HG03175 (cell line): Measurements from ENCODE around the gene NSG1.

Source experiments
- ATAC-seq: cut with Tn5 transposase; IDR thresholded peaks from one replicate; pipeline ENCODE4 v1.9.1; 2021; ENCODE audit warnings: mild to moderate bottlenecking, moderate library complexity; ENCODE audit not compliant: unreplicated experiment

Gene NSG1

DNA sequence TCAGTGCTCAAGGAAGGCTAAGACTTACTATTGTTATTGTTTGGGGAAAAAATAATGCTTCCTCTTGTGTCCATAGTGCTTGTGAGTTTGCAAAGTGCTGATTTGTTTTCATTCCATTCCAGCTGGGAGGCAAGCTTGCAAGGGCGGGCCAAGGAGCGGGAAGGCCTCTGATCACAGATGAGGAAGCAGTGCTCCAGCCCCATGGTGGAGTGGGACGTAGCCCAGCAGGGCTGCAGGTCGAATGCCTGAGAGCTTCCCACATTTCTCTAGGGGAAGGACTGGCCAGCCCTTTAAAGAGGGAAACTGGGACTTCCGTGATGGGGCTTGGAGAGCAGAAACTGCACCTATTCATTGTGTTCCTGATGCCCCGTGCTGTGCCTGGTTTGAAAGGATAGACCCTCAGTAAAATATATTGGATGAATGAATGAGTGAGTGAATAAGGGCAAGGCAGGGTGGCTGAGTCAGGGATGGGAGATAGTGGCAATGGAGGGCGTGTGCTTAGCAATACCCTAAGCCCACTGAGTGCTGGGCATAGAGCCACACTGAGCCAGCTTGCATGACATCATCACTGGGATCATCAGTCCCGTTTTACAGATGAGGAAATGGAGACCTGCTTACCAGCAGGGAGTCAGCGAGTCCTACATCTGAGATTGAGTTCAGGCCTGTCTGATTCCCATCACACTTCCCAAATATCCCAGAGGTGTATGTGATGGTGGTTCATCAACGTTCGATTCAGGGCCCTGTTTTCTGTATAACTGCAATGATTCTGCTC lies 17.9 kb upstream of the NSG1 start:
- ATAC-seq: no peak

- no peak for ATAC-seq
Observed at GRCh38 chr4:4374388-4375098, 12.4 kb upstream of the NSG1 start.

DNA sequence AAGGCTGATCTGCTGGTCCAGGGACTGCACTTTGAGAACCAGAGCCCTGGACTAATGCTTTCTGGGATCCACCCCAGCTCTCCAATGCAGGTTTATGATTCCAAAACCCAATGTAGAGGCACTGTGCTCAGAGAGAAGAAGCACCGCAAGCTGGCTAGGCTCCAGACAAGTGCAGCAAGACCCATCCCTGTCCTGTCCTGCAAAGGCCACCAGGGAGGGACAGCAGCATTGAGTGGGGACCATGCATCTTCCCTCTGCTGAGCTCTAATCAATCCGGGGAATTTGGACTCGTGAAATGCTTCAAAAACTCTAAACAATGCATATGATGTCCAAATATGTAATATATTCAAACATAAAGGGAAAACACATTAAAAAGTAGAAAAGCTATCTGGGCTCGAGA lies 10.8 kb upstream of the NSG1 start:
- ATAC-seq: no peak

- ATAC-seq: no peak
Observed at GRCh38 chr4:4377191-4377590, 9.7 kb upstream of the NSG1 start.

DNA sequence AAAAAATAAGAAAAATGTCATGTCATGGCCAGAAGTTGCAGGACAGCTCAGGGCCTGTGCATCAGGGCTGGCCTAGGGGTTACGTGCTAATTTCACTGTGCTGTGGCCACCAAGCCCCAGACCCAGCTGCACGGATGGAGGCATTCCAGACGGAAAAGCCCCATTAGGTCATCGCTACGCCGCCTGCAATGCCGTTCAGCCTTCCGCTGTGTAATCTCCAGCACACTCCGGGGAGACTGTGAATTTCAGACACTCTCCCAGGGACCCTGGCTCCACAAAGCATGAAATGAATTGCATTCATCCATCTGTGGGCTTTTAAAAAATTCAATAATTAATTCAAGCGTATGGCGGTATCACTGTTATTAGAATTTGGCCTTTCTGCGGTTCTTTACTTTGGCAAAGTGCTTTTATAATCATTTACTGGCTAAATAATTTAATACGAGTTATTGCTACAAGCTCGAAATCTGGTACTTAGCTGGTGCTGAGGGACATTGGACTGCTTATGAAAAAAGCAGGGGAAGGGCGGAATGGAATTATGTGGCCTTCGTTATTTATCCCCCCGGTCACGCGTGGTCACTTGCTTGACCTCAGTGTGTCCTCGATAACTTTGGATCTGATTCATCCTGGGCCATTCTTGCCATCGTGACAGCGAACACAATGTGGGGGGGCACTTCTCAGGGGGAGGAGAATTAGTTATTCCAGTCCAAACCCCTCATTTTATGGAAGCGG lies 9.0 kb upstream of the NSG1 start:
- ATAC-seq: no peak

DNA sequence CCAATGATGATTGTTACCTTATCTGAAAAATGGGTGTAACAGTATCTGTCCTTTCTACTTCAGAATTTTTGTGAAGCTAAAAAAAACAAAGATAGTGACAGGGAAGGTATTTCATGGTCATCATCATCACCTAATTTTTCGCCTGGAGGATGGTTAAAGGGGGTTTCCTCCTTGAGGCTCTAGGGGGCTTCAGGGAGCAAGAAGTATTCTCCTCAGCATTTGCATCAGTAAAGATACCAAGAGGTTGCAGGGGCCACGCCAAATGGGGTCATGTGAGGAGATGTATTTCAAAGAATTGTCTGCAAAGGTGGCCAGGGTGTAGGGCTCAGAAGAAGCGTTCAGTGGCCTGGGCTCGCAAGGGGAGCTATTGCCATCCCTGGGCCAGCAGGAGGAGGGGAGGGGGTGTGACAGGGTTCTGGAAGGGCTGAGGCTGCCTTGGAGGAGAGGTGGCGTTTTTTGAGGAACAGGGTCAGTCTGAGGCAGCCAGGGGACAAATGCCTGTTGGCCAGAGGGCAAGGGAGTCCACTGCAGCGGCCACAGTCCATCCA lies 7.3 kb upstream of the NSG1 start:
- ATAC-seq: no peak

DNA sequence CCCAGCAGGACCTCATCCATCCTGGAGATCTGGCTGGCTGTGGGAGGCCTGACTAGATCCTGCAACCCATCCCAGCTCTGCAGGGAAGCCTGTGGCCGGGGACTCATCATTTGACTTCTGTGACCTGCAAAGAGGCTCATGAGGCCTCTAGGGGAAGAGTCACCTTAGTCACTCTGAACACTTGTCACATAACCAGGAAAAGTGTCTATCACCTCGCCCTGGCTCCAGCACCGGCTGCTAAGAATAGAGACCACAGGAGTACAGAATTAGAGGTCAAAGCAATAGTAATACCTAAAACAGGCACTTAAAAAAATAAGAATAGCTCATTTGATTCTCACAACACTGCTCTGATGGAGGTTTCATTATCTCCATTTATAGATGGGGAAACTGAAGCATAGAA lies 3.8 kb upstream of the NSG1 start:
- ATAC-seq: no peak

DNA sequence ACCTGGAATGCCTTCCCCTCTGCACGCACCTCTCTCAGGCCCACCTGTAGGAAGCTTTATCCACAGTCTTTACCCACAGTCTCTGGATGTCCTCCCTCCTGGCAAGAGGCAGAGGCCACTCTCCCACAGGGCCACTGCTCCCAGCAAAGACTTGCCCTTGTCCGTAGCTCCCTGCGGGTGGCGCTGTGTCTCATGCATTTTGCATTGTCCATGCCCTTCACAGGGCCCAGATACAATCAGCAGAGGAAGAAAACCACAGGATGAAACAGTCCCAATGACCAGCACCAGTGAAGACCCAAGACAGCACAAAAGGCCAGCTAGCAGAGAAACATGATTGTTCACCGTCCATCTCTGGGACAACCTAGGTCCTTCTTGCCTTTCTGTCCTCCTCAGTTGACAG lies 2.1 kb upstream of the NSG1 start:
- ATAC-seq: no peak

GRCh38 chr4:4385729-4386295 lies 1.1 kb upstream of the NSG1 start:
- no peak for ATAC-seq

DNA sequence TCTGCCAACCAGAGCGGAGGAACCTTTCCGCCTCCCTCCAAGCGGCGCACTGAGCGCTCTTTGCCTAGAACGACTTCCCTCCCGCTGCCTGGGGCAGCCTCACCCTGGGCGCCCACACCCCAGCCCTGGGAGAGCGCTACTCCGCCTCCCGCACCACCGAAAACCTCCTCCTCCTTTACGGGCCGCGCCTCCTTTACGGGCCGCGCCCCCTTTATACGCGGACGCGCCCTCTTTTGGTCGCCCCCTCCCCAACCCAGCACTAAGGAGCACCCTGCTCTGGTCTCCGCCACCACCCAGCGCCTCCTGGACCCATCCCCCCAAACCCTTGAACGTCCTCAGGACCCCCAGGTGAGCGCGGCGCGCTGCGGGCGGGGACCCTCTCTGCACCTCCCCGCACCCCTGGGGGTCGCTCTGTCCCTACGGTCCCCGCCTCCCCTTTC lies 586 bp upstream of the NSG1 start:
- no peak for ATAC-seq

DNA sequence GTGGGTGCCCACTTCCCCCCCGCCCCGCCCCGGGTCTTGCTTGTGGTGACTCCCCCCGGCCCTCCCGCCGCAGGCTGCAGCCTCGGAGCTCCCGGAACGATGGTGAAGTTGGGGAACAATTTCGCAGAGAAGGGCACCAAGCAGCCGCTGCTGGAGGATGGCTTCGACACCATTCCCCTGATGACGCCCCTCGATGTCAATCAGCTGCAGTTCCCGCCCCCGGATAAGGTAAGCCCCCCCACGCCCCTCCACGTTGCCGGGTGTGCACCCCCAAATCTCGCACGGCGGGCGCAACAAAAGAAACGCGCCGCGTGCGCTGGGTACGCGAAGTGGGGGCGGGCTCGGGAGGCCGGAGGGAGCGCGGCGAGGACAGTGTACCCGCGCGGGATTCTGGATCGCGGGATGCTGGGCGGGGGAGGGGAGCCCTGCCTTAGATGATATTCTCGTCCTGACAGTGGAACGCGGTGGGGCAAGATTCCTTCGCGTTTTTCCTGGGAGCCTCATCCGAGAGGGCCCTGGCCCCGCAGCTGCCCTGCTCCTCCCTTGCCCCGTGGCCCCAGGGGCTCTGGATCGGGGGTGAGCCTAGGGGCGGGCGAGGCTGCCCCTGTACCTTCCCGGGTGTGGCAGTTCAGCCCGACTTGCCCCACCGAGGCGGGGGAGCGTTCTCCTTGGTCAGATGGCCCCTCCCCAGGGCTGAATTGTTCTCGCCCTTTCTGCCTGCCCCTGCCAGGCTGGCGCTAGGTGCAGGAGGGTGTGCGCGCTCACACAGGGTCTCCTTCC lies 819 bp downstream of the NSG1 start:
- ATAC-seq: no peak

DNA sequence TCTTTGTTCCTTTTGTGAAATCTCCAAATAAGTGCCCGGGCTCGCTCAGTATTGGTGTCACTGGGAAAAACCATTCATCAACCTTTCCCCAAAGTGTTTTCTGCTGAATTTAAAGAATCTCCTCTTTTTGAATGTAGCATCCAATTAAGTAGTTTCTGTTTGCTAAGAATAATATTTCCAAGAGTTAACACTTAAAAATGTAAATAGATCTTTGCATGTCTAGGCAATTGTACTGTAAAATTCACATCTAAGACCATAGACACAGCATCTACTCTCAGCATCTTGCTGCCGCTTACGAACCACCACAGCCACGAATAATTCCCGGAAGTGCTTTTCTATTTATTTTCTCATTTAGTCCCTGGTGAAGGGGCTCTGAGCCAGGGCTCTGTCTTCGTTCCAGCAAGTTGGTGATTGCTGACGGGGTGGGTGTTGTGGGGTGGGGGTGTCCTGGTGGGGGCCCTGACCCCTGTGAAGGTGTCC lies 1.4 kb downstream of the NSG1 start:
- no peak for ATAC-seq

GRCh38 chr4:4388836-4389575 lies 2.1 kb downstream of the NSG1 start:
- no peak for ATAC-seq

GRCh38 chr4:4390046-4390445 lies 3.1 kb downstream of the NSG1 start:
- no peak for ATAC-seq

GRCh38 chr4:4390515-4391240 lies 3.8 kb downstream of the NSG1 start:
- ATAC-seq: no peak

GRCh38 chr4:4391866-4392265 lies 5.0 kb downstream of the NSG1 start:
- no peak for ATAC-seq

- no peak for ATAC-seq
Observed at GRCh38 chr4:4392501-4393183, 5.7 kb downstream of the NSG1 start.

DNA sequence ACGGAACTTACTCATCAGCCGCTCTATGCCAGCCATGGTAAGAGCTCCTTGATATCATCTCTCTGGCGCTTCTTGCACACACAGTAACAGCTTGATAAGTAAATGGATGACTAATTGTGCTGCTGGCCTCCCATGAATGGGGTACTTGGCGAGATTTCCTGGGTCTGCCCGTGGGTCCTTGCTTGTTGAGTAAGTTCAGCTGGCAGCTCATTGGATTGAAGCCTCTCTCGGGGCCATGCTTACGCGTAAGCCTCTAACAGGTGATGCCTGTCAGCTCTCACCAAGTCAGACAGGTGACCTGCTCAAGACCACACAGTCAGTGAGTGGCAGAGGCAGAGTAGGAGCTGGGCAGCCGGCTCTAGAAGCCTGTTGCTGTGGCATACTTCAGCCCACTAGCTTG lies 7.7 kb downstream of the NSG1 start:
- no peak for ATAC-seq
